GM12874 (cell line): ENCODE results near the gene LEPR.

Experiments used
- CTCF ChIP-seq: IDR thresholded peaks from 2 replicates; pipeline ENCODE4 v1.5.1; 2011; ENCODE audit warnings: low read depth, mild to moderate bottlenecking, control low read depth, low read length, moderate library complexity; ENCODE audit not compliant: insufficient read depth

LEPR gene

GRCh38 chr1:65457868-65458267, 37.4 kb downstream of the LEPR start:
- TF ChIP-seq CTCF = no peak

- no peak for TF ChIP-seq CTCF
Observed at GRCh38 chr1:65458730-65459396, 38.4 kb downstream of the LEPR start.

- peak; percentile 45 for TF ChIP-seq CTCF
Observed at GRCh38 chr1:65459397-65459768, 38.9 kb downstream of the LEPR start.

GRCh38 chr1:65467536-65467935, 47.1 kb downstream of the LEPR start:
- TF ChIP-seq CTCF = no peak

GRCh38 chr1:65469126-65469888, 48.8 kb downstream of the LEPR start:
- no peak for TF ChIP-seq CTCF

GRCh38 chr1:65469889-65470340, 49.4 kb downstream of the LEPR start:
- no peak for TF ChIP-seq CTCF
